ENCODE results near the gene MYH9.
"Not testable (repeated sequence)": the region's sequence is repeated elsewhere in the genome, so short reads cannot be mapped to it uniquely, and the experiment has no call there.

MYH9 gene

DNA sequence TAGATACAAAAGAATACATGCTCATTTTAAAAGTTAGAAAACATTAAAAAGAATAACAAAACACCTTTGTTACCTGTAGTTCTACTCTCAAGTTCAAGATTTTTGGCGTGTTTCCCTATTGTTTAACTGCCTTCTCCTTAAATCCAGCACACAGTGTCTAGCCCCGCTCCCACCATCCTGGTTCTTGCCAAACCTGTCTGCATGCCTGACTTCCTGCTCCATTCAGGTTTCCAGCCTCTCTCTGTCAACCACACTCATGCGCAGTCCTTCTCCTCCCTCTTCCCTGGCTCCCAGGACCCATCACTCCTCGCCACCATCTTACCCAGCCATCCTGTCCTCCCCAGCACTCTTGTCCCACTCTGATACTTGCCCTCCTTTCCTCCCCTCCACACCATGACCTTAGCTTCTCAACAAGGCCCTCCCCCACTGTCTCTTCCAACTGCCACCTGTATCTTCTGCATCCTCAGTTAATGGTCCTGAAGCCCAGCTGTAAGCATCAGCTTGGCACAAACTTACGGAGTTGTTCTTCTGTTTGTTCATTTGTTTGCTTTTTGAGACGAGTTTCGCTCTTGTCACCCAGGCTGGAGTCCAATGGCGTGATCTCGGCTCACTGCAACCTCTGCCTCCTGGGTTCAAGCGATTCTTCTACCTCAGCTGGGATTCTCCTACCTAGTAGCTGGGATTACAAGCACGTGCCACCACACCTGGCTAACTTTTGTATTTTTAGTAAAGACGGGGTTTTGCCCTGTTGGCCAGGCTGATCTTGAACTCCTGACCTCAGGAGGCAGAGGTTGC lies 7.5 kb upstream of the MYH9 start:
- Histone ChIP-seq H3K9me3 (ENCODE audit: control insufficient read depth, insufficient read depth, low read depth, low read length) (no peaks in the 10 kb centered on the region), H3K4me1 (ENCODE audit: control insufficient read depth, insufficient read depth, low read length) (peaks cover 12% of the 10 kb centered on the region), H3K36me3 (ENCODE audit: control insufficient read depth in 2 of 2, insufficient read depth in 1 of 2, low read length in 2 of 2) (no peaks in the 10 kb centered on the region), H3K4me3 (ENCODE audit: low read depth, low read length) (no peak overlapping the region), H3K27ac (ENCODE audit: extremely low read depth, low read depth, low read length) (peak overlapping the region; percentile 47; the same call in 1 of the 2 replicates)
- TF ChIP-seq ZNF398 (tag by site-specific recombination; IDR thresholded peaks at IDR 0.05) (peak; percentile 37; the same call in 1 of the 2 replicates), ZNF354C (tag by site-specific recombination; IDR thresholded peaks at IDR 0.05; ENCODE audit: borderline replicate concordance, low read depth) (no peak), ZNF830 (tag by site-specific recombination; IDR thresholded peaks at IDR 0.05; ENCODE audit: low read depth) (no peak), SCRT1 (tag by site-specific recombination; IDR thresholded peaks at IDR 0.05; ENCODE audit: borderline replicate concordance) (peak; percentile 74), SCRT2 (tag by site-specific recombination; IDR thresholded peaks at IDR 0.05) (peak; percentile 65), ZNF341 (tag by site-specific recombination; IDR thresholded peaks at IDR 0.05; ENCODE audit: low read depth) (no peak)
- CTCF ChIA-PET: interaction anchor here (0.5 to 1.6 kb wide), 2 partner anchors 27 to 94 kb away, joined by 3 to 4 read pairs; no protein-coding TSS in a partner anchor
- POLR2A ChIA-PET: interaction anchor here (0.6 to 1.4 kb wide), 2 partner anchors 15 to 86 kb away, joined by 3 to 4 read pairs; partner anchors contain the start of gene TXN2

DNA sequence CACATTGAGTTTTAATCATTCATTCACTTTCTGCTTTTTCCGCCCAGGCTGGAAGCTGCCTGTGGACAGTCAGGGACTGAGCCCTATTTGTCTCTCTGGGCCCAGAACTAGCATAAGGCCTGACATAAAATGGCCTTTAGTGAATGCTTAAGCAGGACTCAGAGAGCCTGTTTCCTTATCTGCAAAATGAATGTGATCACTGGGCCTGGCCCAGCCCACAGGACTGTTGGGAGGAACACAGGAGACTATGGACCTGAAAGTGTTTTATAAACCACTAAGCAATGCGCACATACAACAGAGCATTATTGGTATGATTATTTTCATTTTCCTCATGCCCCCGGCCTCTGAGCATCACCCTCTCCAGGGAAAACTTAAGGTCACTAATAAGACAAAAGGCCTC lies 3.9 kb upstream of the MYH9 start:
- no peaks in the 10 kb centered on the region for H3K36me3 ChIP-seq (ENCODE audit: control insufficient read depth in 2 of 2, insufficient read depth in 1 of 2, low read length in 2 of 2)
- ChIA-PET CTCF (interaction anchor here (0.6 kb wide), 1 partner anchor 11 kb away, joined by 3 read pairs; no protein-coding TSS in a partner anchor), POLR2A (interaction anchor here (0.7 kb wide), 1 partner anchor 140 kb away, joined by 3 read pairs; no protein-coding TSS in a partner anchor)
- H3K9me3 ChIP-seq (ENCODE audit: control insufficient read depth, insufficient read depth, low read depth, low read length): no peaks in the 10 kb centered on the region
- H3K4me1 ChIP-seq (ENCODE audit: control insufficient read depth, insufficient read depth, low read length): peaks cover 10% of the 10 kb centered on the region
- H3K27ac ChIP-seq (ENCODE audit: extremely low read depth, low read depth, low read length): no peak overlapping the region
- TF ChIP-seq ZNF350 (tag by site-specific recombination; IDR thresholded peaks at IDR 0.05) (no peak), SETDB1 (IDR thresholded peaks at IDR 0.05; ENCODE audit: insufficient read length, low read length) (no peak), ZNF571 (tag by site-specific recombination; IDR thresholded peaks at IDR 0.05) (no peak), ZNF248 (tag by site-specific recombination; IDR thresholded peaks at IDR 0.05) (no peak), ZNF664 (tag by site-specific recombination; IDR thresholded peaks at IDR 0.05) (no peak), ZNF555 (tag by site-specific recombination; conservative IDR thresholded peaks at IDR 0.05) (no peak), HOXC10 (CRISPR knock-in tag; IDR thresholded peaks at IDR 0.05) (no peak), GFI1B (tag by site-specific recombination; IDR thresholded peaks at IDR 0.05) (no peak), ZNF530 (tag by site-specific recombination; IDR thresholded peaks at IDR 0.05; ENCODE audit: low read depth) (no peak), ZBTB44 (tag by site-specific recombination; IDR thresholded peaks at IDR 0.05) (no peak)
- H3K4me3 ChIP-seq (ENCODE audit: low read depth, low read length): no peak overlapping the region

- H3K36me3 ChIP-seq (ENCODE audit: control insufficient read depth in 2 of 2, insufficient read depth in 1 of 2, low read length in 2 of 2); H3K4me3 ChIP-seq (ENCODE audit: low read depth, low read length); H3K9me3 ChIP-seq (ENCODE audit: control insufficient read depth, insufficient read depth, low read depth, low read length): not testable (repeated sequence)
- Histone ChIP-seq H3K27ac (ENCODE audit: extremely low read depth, low read depth, low read length) (peak overlapping the region; percentile 76; the same call in 1 of the 2 replicates), H3K4me1 (ENCODE audit: control insufficient read depth, insufficient read depth, low read length) (peaks cover 12% of the 10 kb centered on the region; the same call in 1 of the 2 replicates)
- ChIA-PET POLR2A (interaction anchor here (1.3 to 3.3 kb wide), 7 partner anchors 19 to 81 kb away, joined by 6 to 45 read pairs (median 13); no protein-coding TSS in a partner anchor), CTCF (interaction anchor here (0.9 to 1.8 kb wide), 3 partner anchors 73 to 88 kb away, joined by 3 to 11 read pairs (median 7); no protein-coding TSS in a partner anchor)
Measured at GRCh38 chr22:36389122-36389521, 1.4 kb upstream of the MYH9 start.

All from HEK293 (cell line).